DND-41 (cell line): ENCODE data around the gene ARPC1A.
"Not testable (repeated sequence)": the region's sequence is repeated elsewhere in the genome, so short reads cannot be mapped to it uniquely, and the experiment has no call there.

Source experiments
- EZH2 ChIP-seq: IDR thresholded peaks from 3 replicates; pipeline ENCODE4 v1.6.1; 2012; ENCODE audit warnings: borderline replicate concordance, low read depth, mild to moderate bottlenecking, moderate library complexity, low read length, inconsistent platforms; ENCODE audit not compliant: severe bottlenecking
- TF ChIP-seq, protein P1 (sequence below): IDR thresholded peaks from 2 replicates; pipeline ENCODE4 v1.5.1; 2012; ENCODE audit warnings: borderline replicate concordance, low read length, moderate library complexity, mild to moderate bottlenecking; ENCODE audit not compliant: poor library complexity, severe bottlenecking; ENCODE audit errors: extremely low read depth

DNA sequence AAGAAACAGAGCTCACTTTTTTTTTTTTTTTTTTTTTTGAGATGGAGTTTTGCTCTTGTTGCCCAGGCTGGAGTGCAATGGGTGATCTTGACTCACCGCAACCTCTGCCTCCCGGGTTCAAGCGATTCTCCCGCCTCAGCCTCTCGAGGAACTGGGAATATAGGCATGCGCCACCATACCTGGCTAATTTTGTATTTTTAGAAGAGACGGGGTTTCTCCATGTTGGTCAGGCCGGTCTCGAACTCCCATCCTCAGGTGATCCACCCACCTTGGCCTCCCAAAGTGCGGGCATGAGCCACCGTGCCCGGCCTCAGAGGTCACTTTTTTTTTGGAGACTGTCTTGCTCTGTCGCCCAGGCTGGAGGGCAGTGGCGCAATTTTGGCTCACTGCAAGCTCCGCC, 32.8 kb downstream of the ARPC1A start:
- TF ChIP-seq, protein P1, sequence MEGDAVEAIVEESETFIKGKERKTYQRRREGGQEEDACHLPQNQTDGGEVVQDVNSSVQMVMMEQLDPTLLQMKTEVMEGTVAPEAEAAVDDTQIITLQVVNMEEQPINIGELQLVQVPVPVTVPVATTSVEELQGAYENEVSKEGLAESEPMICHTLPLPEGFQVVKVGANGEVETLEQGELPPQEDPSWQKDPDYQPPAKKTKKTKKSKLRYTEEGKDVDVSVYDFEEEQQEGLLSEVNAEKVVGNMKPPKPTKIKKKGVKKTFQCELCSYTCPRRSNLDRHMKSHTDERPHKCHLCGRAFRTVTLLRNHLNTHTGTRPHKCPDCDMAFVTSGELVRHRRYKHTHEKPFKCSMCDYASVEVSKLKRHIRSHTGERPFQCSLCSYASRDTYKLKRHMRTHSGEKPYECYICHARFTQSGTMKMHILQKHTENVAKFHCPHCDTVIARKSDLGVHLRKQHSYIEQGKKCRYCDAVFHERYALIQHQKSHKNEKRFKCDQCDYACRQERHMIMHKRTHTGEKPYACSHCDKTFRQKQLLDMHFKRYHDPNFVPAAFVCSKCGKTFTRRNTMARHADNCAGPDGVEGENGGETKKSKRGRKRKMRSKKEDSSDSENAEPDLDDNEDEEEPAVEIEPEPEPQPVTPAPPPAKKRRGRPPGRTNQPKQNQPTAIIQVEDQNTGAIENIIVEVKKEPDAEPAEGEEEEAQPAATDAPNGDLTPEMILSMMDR, result not testable (repeated sequence)
- not testable (repeated sequence) for TF ChIP-seq EZH2
